Cardiac muscle cell (in vitro differentiated cells and primary cell): Measurements from ENCODE around the gene USP7. TPM values are rescaled to one million over a fixed set of nuclear protein-coding genes. Genes with fewer than 3 reads are reported as not detected.

Experiments used
- DNase-seq, 2 donors: peaks; one replicate each; pipeline versions ENCODE4 v3.0.0 to v3.0.0-alpha.2; 2010 to 2017; ENCODE audit warnings: low read depth in 1 of 2, low spot score in 1 of 2
- H3K27ac ChIP-seq: fragments of 200-600 bp; sonication (generic); 2 replicates; pipeline ENCODE4 v1.5.1; 2016
- H3K27me3 ChIP-seq: fragments of 200-600 bp; sonication (generic); 2 replicates; pipeline ENCODE4 v1.6.0; 2016; ENCODE audit warnings: control low read depth
- H3K36me3 ChIP-seq: fragments of 200-600 bp; sonication (generic); 2 replicates; pipeline ENCODE4 v1.5.1; 2016; ENCODE audit warnings: control low read depth
- H3K4me1 ChIP-seq: fragments of 200-600 bp; sonication (generic); 2 replicates; pipeline ENCODE4 v1.8.1; 2017; ENCODE audit warnings: low read depth, mild to moderate bottlenecking, mixed run types
- H3K4me3 ChIP-seq: fragments of 200-600 bp; sonication (generic); 2 replicates; pipeline ENCODE4 v1.5.1; 2016; ENCODE audit warnings: mild to moderate bottlenecking
- H3K9me3 ChIP-seq: fragments of 200-600 bp; sonication (generic); 2 replicates; pipeline ENCODE4 v1.5.1; 2017; ENCODE audit warnings: low read depth, mild to moderate bottlenecking, control low read depth
- polyA plus RNA-seq: library from polyadenylated mRNA; unstranded; fragments of >200 nt; fragmentation: Nextera tagmentation; extraction: Ambion mirVana; gene quantifications from 2 replicates; pipeline ENCODE4 v1.2.1, GENCODE V29; 2016
- total RNA-seq: library from RNA; depleted of rRNA; stranded (reverse); fragments of >200 nt; gene quantifications from 2 replicates; pipeline ENCODE4 v1.2.3, GENCODE V29; 2016
- TF ChIP-seq, protein P1 (sequence below): IDR thresholded peaks from 2 replicates; pipeline ENCODE4 v1.5.1; 2012; ENCODE audit warnings: low read depth, mild to moderate bottlenecking, low read length

Gene USP7
- total and polyA plus RNA-seq, 2 experiments from 2014 or later: 45.1 to 77.0 TPM

DNA sequence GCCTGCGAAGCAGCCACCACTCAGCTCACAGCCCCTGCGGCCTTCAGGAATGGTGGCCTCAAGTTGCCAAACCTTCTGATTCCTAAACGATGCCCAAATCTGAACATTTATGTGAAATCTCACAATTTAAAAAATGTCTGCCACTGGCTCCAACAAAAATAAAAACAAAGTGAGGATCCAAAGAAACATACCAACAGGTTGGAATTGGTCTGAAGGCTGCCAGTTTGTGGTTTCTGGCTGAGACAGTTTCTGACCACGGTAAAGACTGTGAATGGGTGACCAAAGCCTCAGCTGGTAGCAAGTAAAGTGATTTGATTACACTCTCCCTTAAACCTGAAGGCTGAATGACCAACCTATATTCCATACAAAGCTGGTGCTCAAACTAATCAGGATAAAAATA, 56.6 kb downstream of the USP7 start:
- H3K27ac ChIP-seq: no peak overlapping the region
- H3K4me1 ChIP-seq: no peaks in the 10 kb centered on the region
- DNase-seq: no peak
- H3K27me3 ChIP-seq: no peaks in the 10 kb centered on the region
- no peak overlapping the region for H3K4me3 ChIP-seq
- TF ChIP-seq, protein P1, sequence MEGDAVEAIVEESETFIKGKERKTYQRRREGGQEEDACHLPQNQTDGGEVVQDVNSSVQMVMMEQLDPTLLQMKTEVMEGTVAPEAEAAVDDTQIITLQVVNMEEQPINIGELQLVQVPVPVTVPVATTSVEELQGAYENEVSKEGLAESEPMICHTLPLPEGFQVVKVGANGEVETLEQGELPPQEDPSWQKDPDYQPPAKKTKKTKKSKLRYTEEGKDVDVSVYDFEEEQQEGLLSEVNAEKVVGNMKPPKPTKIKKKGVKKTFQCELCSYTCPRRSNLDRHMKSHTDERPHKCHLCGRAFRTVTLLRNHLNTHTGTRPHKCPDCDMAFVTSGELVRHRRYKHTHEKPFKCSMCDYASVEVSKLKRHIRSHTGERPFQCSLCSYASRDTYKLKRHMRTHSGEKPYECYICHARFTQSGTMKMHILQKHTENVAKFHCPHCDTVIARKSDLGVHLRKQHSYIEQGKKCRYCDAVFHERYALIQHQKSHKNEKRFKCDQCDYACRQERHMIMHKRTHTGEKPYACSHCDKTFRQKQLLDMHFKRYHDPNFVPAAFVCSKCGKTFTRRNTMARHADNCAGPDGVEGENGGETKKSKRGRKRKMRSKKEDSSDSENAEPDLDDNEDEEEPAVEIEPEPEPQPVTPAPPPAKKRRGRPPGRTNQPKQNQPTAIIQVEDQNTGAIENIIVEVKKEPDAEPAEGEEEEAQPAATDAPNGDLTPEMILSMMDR: no peak
- no peaks in the 10 kb centered on the region for H3K9me3 ChIP-seq
- H3K36me3 ChIP-seq: peaks cover 54% of the 10 kb centered on the region

DNA sequence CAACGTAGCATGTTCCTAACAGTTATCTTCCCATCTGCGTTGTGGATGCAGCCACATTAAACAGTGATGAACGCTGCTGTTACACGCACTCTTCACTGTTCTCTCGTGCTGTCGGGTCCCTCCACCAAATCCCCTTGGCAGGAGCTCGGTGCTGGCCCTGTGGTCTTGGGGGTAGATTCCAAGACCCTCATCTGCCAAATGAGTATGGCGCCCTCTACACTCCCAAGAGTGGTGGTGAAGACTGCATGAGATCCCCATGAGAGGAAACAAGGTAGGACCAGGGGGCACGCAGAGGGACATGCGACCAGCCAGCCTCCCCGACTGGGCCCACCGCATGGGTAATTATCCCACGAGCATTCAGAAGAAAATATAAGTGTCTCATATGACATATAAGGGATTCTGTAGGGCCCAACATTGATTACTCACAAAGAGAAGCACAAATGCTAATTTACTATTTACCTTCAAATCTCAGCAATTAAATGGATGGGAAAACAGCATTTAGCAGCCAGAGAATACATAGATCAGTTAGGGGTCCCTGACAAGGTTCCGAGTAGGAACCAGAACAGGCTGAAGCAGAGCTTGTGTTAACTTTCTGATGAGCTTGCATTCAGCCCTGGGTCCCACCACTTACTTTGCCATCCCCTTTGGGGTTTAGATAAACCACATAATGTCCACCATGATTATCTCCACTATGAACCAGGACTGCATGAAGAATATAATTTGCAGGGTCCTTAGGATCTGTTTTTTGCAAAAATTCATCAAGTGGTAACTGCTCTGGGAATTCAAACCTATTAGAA, 57.7 kb downstream of the USP7 start:
- H3K27me3 ChIP-seq: no peaks in the 10 kb centered on the region
- TF ChIP-seq, protein P1: peak; percentile 31
- H3K27ac ChIP-seq: no peak overlapping the region
- H3K36me3 ChIP-seq: peaks cover 59% of the 10 kb centered on the region
- no peak overlapping the region for H3K4me3 ChIP-seq
- no peak for DNase-seq
- no peaks in the 10 kb centered on the region for H3K4me1 ChIP-seq
- H3K9me3 ChIP-seq: no peaks in the 10 kb centered on the region

DNA sequence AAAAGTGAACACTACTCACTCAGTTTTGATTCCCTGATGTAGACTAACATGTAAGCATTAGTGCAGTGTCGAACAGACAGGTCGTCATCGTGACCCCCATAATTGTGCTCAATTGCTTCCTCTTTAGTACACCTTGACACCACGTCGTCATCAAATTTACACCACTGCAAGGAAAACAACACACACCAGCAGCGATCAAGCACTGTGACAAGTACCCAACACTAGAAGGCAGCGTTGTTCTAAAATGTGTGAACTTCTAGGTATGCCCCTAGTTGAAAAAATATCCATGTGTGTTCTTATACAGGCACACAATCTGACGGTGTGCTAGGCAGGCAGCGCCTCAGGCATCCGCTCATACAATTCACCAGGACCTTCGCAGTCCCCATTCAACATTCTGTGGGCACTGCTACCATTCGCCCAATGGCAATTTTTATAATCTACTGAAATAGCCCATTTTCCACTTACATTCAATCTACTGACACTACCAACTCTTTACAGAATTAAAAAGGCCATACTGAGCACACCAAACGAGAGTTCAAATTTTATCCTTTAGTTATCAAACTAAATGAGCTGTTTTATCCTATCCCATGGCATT, 58.4 kb downstream of the USP7 start:
- peaks cover 59% of the 10 kb centered on the region for H3K36me3 ChIP-seq
- no peak overlapping the region for H3K27ac ChIP-seq
- H3K27me3 ChIP-seq: no peaks in the 10 kb centered on the region
- TF ChIP-seq, protein P1: peak; percentile 57
- peak; percentile 37 to 59 for DNase-seq
- no peaks in the 10 kb centered on the region for H3K9me3 ChIP-seq
- H3K4me3 ChIP-seq: no peak overlapping the region
- H3K4me1 ChIP-seq: no peaks in the 10 kb centered on the region

GRCh38 chr16:8904018-8904430, 59.7 kb downstream of the USP7 start:
- Histone ChIP-seq H3K4me3 (no peak overlapping the region), H3K9me3 (no peaks in the 10 kb centered on the region), H3K27ac (no peak overlapping the region), H3K36me3 (peaks cover 70% of the 10 kb centered on the region), H3K4me1 (no peaks in the 10 kb centered on the region), H3K27me3 (no peaks in the 10 kb centered on the region)
- no peak for DNase-seq
- TF ChIP-seq, protein P1: no peak

DNA sequence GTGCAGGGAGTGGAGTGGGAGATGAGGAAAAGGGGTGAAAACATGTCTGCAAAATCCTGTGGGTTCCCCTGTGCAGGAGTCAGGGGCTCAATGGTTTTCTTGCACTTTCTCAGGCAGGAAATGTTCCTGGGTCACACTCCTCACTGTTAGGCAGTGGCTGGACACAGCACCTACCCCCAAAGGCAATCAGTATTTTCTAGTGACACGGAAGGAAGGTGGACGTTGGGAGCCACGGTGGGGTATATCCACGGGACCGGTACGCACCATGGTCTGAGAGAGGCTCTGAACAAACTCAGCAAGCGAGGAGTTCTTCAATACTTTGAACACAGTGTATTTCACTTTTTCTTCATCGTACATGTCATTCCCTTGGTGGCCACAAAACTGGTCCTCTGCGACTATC, 60.7 kb downstream of the USP7 start:
- no peaks in the 10 kb centered on the region for H3K9me3 ChIP-seq
- H3K36me3 ChIP-seq: peaks cover 70% of the 10 kb centered on the region
- TF ChIP-seq, protein P1: no peak

More for the DNA sequence above, 60.7 kb downstream of the USP7 start:
- Histone ChIP-seq H3K4me1 (no peaks in the 10 kb centered on the region), H3K27ac (no peak overlapping the region), H3K27me3 (no peaks in the 10 kb centered on the region), H3K4me3 (no peak overlapping the region)
- no peak for DNase-seq
